Measurements from ENCODE around the gene SNX3. TPM values are rescaled to one million over a fixed set of nuclear protein-coding genes. Genes with fewer than 3 reads are reported as not detected.
"Not testable (repeated sequence)": the region's sequence is repeated elsewhere in the genome, so short reads cannot be mapped to it uniquely, and the experiment has no call there.

Gene SNX3
- total RNA-seq, 1 experiment from 2014 or later, result 158 TPM

- no peak for DNase-seq
- TF ChIP-seq, protein P1, sequence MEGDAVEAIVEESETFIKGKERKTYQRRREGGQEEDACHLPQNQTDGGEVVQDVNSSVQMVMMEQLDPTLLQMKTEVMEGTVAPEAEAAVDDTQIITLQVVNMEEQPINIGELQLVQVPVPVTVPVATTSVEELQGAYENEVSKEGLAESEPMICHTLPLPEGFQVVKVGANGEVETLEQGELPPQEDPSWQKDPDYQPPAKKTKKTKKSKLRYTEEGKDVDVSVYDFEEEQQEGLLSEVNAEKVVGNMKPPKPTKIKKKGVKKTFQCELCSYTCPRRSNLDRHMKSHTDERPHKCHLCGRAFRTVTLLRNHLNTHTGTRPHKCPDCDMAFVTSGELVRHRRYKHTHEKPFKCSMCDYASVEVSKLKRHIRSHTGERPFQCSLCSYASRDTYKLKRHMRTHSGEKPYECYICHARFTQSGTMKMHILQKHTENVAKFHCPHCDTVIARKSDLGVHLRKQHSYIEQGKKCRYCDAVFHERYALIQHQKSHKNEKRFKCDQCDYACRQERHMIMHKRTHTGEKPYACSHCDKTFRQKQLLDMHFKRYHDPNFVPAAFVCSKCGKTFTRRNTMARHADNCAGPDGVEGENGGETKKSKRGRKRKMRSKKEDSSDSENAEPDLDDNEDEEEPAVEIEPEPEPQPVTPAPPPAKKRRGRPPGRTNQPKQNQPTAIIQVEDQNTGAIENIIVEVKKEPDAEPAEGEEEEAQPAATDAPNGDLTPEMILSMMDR (IDR thresholded peaks at IDR 0.05; ENCODE audit: unreplicated experiment), result no peak
- H3K27me3 Mint-ChIP-seq (ENCODE audit: unreplicated experiment), result no peaks in the 10 kb centered on the region
- peak overlapping the region; percentile 94 for H3K4me3 Mint-ChIP-seq (ENCODE audit: low read depth, unreplicated experiment)
- BruUV-seq (replicated peaks), result no TSS peak
- intact Hi-C loops (cut with micrococcal nuclease; ENCODE audit: unreplicated experiment), result no loop called here
- H3K9me3 Mint-ChIP-seq (ENCODE audit: low read depth, unreplicated experiment), result no peaks in the 10 kb centered on the region
- H3K4me1 Mint-ChIP-seq (ENCODE audit: low read depth, unreplicated experiment), result peaks cover 4% of the 10 kb centered on the region
- H3K36me3 Mint-ChIP-seq (ENCODE audit: insufficient read depth, unreplicated experiment), result peaks cover 18% of the 10 kb centered on the region
- no peak overlapping the region for H3K27ac Mint-ChIP-seq (ENCODE audit: unreplicated experiment)
- CTCF ChIA-PET, result no interaction called here
Observed at GRCh38 chr6:108293527-108294296, 32.9 kb upstream of the SNX3 start.

- H3K27ac Mint-ChIP-seq (ENCODE audit: unreplicated experiment); intact Hi-C loops (cut with micrococcal nuclease; ENCODE audit: unreplicated experiment); H3K27me3 Mint-ChIP-seq (ENCODE audit: unreplicated experiment); H3K4me3 Mint-ChIP-seq (ENCODE audit: low read depth, unreplicated experiment); H3K9me3 Mint-ChIP-seq (ENCODE audit: low read depth, unreplicated experiment); DNase-seq; BruUV-seq (replicated peaks): not testable (repeated sequence)
- Mint-ChIP-seq H3K4me1 (ENCODE audit: low read depth, unreplicated experiment) (peaks cover 10% of the 10 kb centered on the region), H3K36me3 (ENCODE audit: insufficient read depth, unreplicated experiment) (peaks cover 18% of the 10 kb centered on the region)
- CTCF ChIA-PET, result interaction anchor here (0.5 kb wide), 1 partner anchor 72 kb away, joined by 3 read pairs; no protein-coding TSS in a partner anchor
Observed at GRCh38 chr6:108292561-108292960, 31.7 kb upstream of the SNX3 start.

DNA sequence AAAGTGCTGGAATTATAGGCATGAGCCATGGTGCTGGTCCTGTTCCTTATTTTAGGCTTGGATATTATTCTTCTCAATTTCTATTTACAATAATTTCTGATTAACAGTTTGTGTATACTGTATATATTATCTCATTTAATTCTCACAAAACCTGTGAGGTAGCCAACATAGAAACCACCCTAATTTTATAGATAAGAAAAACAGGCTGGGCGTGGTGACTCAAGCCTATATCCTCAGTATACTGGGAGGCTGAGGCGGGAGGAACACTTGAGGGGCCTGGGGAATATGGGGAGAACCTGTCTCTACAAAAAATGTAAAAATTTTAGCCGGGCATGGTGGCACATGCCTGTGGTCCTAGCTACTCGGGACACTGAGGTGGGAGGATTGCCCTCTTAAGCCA lies 30.3 kb upstream of the SNX3 start:
- Mint-ChIP-seq H3K27ac (ENCODE audit: unreplicated experiment) (no peak overlapping the region), H3K9me3 (ENCODE audit: low read depth, unreplicated experiment) (no peaks in the 10 kb centered on the region), H3K4me1 (ENCODE audit: low read depth, unreplicated experiment) (peaks cover 10% of the 10 kb centered on the region), H3K36me3 (ENCODE audit: insufficient read depth, unreplicated experiment) (peaks cover 18% of the 10 kb centered on the region), H3K27me3 (ENCODE audit: unreplicated experiment) (no peaks in the 10 kb centered on the region), H3K4me3 (ENCODE audit: low read depth, unreplicated experiment) (no peak overlapping the region)
- no peak for DNase-seq
- intact Hi-C loops (cut with micrococcal nuclease; ENCODE audit: unreplicated experiment), result no loop called here
- TF ChIP-seq, protein P1 (IDR thresholded peaks at IDR 0.05; ENCODE audit: unreplicated experiment), result no peak
- CTCF ChIA-PET, result no interaction called here
- no TSS peak for BruUV-seq (replicated peaks)

- Mint-ChIP-seq H3K4me3 (ENCODE audit: low read depth, unreplicated experiment) (no peak overlapping the region), H3K27me3 (ENCODE audit: unreplicated experiment) (no peaks in the 10 kb centered on the region), H3K36me3 (ENCODE audit: insufficient read depth, unreplicated experiment) (no peaks in the 10 kb centered on the region), H3K4me1 (ENCODE audit: low read depth, unreplicated experiment) (peaks cover 10% of the 10 kb centered on the region), H3K9me3 (ENCODE audit: low read depth, unreplicated experiment) (no peaks in the 10 kb centered on the region), H3K27ac (ENCODE audit: unreplicated experiment) (no peak overlapping the region)
- CTCF ChIA-PET, result no interaction called here
- DNase-seq, result no peak
- BruUV-seq (replicated peaks), result no TSS peak
- intact Hi-C loops (cut with micrococcal nuclease; ENCODE audit: unreplicated experiment), result no loop called here
- TF ChIP-seq, protein P1 (IDR thresholded peaks at IDR 0.05; ENCODE audit: unreplicated experiment), result no peak
Observed at GRCh38 chr6:108288742-108289141, 27.9 kb upstream of the SNX3 start.

DNA sequence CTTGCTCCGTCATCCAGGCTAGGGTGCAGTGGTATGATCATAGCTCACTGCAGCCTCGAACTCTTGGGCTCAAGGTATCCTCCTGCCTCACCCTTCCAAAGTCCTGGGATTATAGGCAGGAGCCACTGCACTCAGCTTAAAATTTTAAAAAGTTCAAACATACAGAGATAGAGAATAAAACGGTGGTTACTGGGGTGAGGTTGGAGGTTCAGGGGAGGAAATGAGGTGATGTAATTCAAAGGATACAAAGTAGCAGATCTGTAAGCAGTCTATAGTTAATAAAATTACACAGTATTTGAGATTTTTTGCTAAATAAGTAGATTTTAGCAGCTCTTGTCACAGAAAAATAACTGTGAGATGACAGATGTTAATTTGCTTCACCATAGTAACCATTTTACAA lies 26.5 kb upstream of the SNX3 start:
- no peak overlapping the region for H3K27ac Mint-ChIP-seq (ENCODE audit: unreplicated experiment)
- peaks cover 10% of the 10 kb centered on the region for H3K4me1 Mint-ChIP-seq (ENCODE audit: low read depth, unreplicated experiment)
- H3K27me3 Mint-ChIP-seq (ENCODE audit: unreplicated experiment), result no peaks in the 10 kb centered on the region
- intact Hi-C loops (cut with micrococcal nuclease; ENCODE audit: unreplicated experiment), result no loop called here
- no peak for DNase-seq
- H3K36me3 Mint-ChIP-seq (ENCODE audit: insufficient read depth, unreplicated experiment), result no peaks in the 10 kb centered on the region
- CTCF ChIA-PET, result interaction anchor here (0.6 kb wide), 1 partner anchor 10 kb away, joined by 5 read pairs; no protein-coding TSS in a partner anchor
- H3K9me3 Mint-ChIP-seq (ENCODE audit: low read depth, unreplicated experiment), result no peaks in the 10 kb centered on the region
- no peak overlapping the region for H3K4me3 Mint-ChIP-seq (ENCODE audit: low read depth, unreplicated experiment)
- TF ChIP-seq, protein P1 (IDR thresholded peaks at IDR 0.05; ENCODE audit: unreplicated experiment), result no peak
- no TSS peak for BruUV-seq (replicated peaks)

All from Calu3 (cell line).